Measurements from ENCODE around the gene ZSCAN2. TPM values are rescaled to one million over a fixed set of nuclear protein-coding genes. Genes with fewer than 3 reads are reported as not detected.

The ZSCAN2 gene
- total RNA-seq, 3 donors from 2014 or later: 8.6 to 9.4 (median 9.4) TPM

DNA sequence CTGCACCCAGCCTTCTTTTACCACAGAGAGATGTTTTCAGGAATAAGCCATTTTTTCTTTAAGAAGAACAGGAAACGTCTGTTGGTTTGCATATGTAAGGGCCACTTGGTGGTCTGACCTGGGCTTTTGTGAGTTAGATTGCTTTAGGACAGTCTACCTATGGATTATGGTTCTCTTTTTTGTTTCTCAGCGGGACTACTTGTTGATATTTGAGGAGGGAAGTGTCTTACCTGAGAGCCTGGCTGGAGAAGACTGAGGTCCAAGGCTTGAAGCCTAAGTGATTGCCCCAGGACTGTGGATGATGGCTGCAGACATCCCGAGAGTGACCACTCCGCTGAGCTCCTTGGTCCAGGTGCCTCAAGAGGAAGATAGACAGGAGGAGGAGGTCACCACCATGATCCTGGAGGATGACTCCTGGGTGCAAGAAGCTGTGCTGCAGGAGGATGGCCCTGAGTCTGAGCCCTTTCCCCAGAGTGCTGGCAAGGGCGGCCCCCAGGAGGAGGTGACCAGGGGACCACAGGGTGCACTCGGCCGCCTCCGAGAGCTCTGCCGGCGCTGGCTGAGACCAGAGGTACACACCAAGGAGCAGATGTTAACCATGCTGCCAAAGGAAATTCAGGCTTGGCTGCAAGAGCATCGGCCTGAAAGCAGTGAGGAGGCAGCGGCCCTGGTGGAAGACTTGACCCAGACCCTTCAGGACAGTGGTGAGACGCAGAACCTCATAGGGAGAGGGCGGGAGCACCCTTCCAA, 3.0 kb downstream of the ZSCAN2 start:
- Histone ChIP-seq H3K36me3 (ENCODE audit: low read depth) (no peaks in the 10 kb centered on the region), H3K4me3 (no peak overlapping the region), H3K4me1 (ENCODE audit: low read depth) (peaks cover 25% of the 10 kb centered on the region), H3K9me3 (no peaks in the 10 kb centered on the region)
- TF ChIP-seq, protein P1, sequence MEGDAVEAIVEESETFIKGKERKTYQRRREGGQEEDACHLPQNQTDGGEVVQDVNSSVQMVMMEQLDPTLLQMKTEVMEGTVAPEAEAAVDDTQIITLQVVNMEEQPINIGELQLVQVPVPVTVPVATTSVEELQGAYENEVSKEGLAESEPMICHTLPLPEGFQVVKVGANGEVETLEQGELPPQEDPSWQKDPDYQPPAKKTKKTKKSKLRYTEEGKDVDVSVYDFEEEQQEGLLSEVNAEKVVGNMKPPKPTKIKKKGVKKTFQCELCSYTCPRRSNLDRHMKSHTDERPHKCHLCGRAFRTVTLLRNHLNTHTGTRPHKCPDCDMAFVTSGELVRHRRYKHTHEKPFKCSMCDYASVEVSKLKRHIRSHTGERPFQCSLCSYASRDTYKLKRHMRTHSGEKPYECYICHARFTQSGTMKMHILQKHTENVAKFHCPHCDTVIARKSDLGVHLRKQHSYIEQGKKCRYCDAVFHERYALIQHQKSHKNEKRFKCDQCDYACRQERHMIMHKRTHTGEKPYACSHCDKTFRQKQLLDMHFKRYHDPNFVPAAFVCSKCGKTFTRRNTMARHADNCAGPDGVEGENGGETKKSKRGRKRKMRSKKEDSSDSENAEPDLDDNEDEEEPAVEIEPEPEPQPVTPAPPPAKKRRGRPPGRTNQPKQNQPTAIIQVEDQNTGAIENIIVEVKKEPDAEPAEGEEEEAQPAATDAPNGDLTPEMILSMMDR (IDR thresholded peaks at IDR 0.05): no peak
- intact Hi-C loops (cut with DNase I, micrococcal nuclease): no loop called here
- ATAC-seq (no peak), DNase-seq (no peak)

DNA sequence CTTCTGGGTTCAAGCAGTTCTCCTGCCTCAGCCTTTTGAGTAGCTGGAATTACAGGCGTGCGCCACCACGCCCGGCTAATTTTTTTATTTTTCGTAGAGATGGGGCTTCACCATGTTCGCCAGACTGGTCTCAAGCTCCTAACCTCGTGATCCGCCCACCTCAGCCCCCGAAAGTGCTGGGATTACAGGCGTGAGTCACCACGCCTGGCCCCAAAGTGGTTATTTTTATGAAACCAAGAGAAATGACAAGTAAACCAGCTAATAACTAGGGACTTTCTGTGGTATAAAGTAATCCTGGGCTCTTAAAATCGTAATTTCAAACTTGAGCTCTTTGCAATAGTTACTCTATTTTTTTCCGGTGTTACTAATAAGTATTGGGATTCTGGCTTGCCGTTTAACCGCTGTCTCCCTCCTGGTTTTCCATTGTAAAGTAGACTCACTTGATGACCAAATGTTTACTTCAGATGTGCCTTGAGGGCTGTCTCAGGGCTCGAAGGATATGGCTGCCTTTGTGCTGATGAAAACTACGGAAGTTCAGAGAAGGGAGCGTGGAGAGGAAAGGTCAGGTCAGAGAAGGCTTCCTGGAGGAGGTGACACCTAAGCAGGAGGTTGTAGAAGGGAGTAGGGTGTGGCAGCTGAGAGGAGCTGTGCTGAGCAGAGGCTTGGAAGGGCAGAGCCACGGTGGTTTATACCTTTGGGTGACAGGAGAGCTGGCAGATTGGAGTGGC, 4.2 kb downstream of the ZSCAN2 start:
- TF ChIP-seq, protein P1 (IDR thresholded peaks at IDR 0.05): no peak
- ATAC-seq: no peak
- Histone ChIP-seq H3K36me3 (ENCODE audit: low read depth) (no peaks in the 10 kb centered on the region), H3K9me3 (no peaks in the 10 kb centered on the region), H3K4me3 (no peak overlapping the region), H3K4me1 (ENCODE audit: low read depth) (peaks cover 19% of the 10 kb centered on the region)
- intact Hi-C loops (cut with DNase I, micrococcal nuclease): no loop called here
- DNase-seq: no peak

DNA sequence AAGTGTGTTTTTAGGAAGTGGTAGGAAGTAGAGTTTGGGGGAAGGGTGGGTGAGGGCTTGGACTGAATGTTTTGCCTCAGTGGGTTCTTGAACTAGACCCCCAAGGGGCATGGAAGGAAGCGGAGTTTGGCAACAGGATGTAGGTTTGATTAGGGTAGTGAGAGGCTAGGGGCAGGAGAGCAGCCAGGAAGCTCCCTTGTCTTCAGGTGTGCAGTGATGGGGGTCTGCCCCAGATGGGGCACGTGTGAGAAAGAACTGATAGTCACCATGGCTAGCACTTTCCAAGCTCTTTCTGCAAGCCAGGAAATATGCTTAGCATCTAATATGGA, 4.7 kb downstream of the ZSCAN2 start:
- intact Hi-C loops (cut with DNase I, micrococcal nuclease): no loop called here
- no peak for ATAC-seq
- Histone ChIP-seq H3K36me3 (ENCODE audit: low read depth) (no peaks in the 10 kb centered on the region), H3K9me3 (no peaks in the 10 kb centered on the region), H3K4me3 (no peak overlapping the region), H3K4me1 (ENCODE audit: low read depth) (peaks cover 17% of the 10 kb centered on the region)
- DNase-seq: no peak
- TF ChIP-seq, protein P1 (IDR thresholded peaks at IDR 0.05): no peak

DNA sequence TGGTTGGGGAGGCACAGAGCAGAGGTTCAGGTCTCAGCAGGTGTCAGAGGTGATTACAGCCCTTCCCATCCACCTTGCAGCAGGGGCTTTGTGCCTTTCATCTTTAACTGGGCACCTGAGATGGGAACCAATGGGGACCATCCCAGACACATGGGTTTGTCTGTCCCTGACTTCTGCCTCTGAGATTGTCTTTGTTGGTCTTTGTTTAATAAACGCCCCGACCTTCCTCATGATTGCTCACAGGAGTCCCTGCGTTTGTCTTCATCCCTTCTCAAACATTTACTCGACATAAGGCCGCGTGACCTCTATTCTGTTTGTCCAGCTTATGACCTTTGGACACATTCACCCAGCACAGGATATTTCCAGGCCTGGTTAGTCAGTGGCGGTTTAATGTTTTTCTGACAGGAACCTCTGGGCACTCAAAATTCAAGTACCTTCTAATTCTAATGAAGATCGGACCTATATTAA, 5.9 kb downstream of the ZSCAN2 start:
- TF ChIP-seq, protein P1 (IDR thresholded peaks at IDR 0.05): no peak
- DNase-seq (peak in 1 of 3 donors; percentile 59), ATAC-seq (peak; percentile 92)
- peaks cover 17% of the 10 kb centered on the region for H3K4me1 ChIP-seq (ENCODE audit: low read depth)
- H3K36me3 ChIP-seq (ENCODE audit: low read depth): no peaks in the 10 kb centered on the region
- no peaks in the 10 kb centered on the region for H3K9me3 ChIP-seq
- intact Hi-C loops (cut with DNase I, micrococcal nuclease): no loop called here
- no peak overlapping the region for H3K4me3 ChIP-seq

DNA sequence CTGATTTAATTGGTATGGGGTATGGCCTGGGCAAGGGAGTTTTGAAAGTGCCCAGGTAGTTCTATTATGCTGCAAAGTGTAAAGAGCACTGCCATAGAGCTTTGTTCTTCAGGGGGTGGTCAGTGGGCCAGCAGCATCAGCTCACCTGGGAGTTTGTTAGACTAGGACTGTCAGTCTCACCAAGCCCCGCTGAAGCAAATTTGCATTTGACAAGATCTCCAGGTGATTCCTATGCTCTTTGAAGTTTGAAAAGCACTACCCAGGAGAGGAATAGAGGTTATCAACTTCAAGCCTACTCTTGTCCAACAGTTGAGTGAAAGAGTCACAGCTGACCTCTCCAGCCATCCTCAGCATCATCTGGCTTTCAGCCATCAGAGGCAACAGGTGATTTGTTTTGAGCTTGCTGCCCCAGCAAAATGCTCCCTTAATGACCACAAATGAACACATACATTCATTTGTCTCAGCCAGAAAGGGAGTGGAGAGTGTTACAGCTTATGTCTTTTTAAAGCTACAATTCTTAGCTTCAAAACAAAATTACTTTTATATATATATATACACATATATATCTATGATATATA, 8.0 kb downstream of the ZSCAN2 start:
- H3K36me3 ChIP-seq (ENCODE audit: low read depth): no peaks in the 10 kb centered on the region
- intact Hi-C loops (cut with DNase I, micrococcal nuclease): no loop called here
- TF ChIP-seq, protein P1 (IDR thresholded peaks at IDR 0.05): no peak
- H3K9me3 ChIP-seq: no peaks in the 10 kb centered on the region
- DNase-seq: no peak
- ATAC-seq: no peak
- H3K4me3 ChIP-seq: no peak overlapping the region
- peaks cover 17% of the 10 kb centered on the region for H3K4me1 ChIP-seq (ENCODE audit: low read depth)

Data from mucosa of descending colon (tissue), 3 donors.